PC-3 (cell line): ENCODE measurements around the gene GRIP1.

Experiments
- CTCF ChIP-seq: fragments of 300-600 bp; sonication (generic); conservative IDR thresholded peaks from 2 replicates; pipeline ENCODE4 v1.5.1; 2017; ENCODE audit warnings: antibody characterized with exemption, low read depth, mild to moderate bottlenecking, low read length
- EZH2phosphoT487 ChIP-seq: fragments of 300-600 bp; sonication (generic); IDR thresholded peaks from 2 replicates; pipeline ENCODE4 v1.6.1; 2018; ENCODE audit warnings: mild to moderate bottlenecking, antibody characterized with exemption, low read length, borderline replicate concordance

DNA sequence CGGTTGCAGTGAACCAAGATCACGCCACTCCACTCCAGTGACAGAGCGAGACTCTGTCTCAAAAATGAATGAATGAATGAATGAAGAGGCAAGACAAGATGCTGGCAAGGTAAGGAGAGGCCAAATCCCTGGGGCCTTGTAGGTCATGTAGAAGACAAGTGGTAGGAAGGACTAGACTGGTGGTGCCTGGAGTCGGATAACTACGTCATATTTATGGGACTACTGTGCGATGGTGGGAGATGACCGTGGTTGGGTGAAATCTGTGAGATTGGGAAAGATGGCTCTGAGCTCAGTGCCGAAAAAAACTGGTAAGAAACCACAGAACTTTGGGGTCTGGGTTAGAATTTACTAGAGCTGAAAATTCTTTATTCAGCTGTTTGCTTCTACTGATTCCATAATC lies 326.0 kb downstream of the GRIP1 start:
- TF ChIP-seq CTCF: no peak
- no peak for TF ChIP-seq EZH2phosphoT487
